ENCODE data around the gene PHACTR1.

Gene PHACTR1

DNA sequence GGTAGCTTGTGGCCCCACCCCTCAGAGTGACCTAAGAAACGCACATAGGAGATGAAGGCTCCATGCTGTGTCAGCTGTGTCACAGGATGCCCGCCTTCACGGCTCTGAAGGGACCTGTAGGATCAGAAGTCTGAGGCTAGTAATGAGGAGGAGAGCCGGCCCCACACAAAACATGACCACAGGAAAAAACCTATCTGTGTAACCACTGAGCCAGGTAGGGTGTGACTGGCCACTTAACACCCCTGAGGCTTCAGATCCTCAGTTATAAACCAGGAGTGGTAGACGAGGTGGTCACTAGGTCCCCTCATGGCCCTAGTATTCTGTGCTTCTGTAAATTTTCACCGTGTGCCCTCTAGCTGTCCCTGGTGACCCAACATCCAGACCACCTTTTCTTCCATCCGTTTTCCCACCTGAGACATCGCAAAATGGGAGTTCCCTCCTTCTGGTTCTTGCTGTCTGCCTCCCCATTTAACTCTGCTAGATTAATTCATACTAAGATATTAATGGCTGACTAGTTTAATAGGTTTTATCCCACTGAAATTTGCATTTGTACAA lies 558.9 kb downstream of the PHACTR1 start:
- no peaks in the 10 kb centered on the region for H3K36me3 ChIP-seq (ENCODE audit: control insufficient read depth, insufficient read depth, low read length)
- H3K79me2 ChIP-seq: no peaks in the 10 kb centered on the region
- H3K4me1 ChIP-seq: no peaks in the 10 kb centered on the region
- H2AFZ ChIP-seq: no peak overlapping the region
- no peak overlapping the region for H3K9ac ChIP-seq
- H3K4me3 ChIP-seq (ENCODE audit: low read depth, low read length): no peak overlapping the region
- no peak overlapping the region for H3K27ac ChIP-seq
- H3K4me2 ChIP-seq (ENCODE audit: low read length): no peak overlapping the region
- TF ChIP-seq, protein P1, sequence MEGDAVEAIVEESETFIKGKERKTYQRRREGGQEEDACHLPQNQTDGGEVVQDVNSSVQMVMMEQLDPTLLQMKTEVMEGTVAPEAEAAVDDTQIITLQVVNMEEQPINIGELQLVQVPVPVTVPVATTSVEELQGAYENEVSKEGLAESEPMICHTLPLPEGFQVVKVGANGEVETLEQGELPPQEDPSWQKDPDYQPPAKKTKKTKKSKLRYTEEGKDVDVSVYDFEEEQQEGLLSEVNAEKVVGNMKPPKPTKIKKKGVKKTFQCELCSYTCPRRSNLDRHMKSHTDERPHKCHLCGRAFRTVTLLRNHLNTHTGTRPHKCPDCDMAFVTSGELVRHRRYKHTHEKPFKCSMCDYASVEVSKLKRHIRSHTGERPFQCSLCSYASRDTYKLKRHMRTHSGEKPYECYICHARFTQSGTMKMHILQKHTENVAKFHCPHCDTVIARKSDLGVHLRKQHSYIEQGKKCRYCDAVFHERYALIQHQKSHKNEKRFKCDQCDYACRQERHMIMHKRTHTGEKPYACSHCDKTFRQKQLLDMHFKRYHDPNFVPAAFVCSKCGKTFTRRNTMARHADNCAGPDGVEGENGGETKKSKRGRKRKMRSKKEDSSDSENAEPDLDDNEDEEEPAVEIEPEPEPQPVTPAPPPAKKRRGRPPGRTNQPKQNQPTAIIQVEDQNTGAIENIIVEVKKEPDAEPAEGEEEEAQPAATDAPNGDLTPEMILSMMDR (IDR thresholded peaks at IDR 0.05): no peak
- H3K27me3 ChIP-seq (ENCODE audit: control insufficient read depth, insufficient read depth, low read length): no peaks in the 10 kb centered on the region
- H3K9me3 ChIP-seq (ENCODE audit: control insufficient read depth, low read length): no peaks in the 10 kb centered on the region

DNA sequence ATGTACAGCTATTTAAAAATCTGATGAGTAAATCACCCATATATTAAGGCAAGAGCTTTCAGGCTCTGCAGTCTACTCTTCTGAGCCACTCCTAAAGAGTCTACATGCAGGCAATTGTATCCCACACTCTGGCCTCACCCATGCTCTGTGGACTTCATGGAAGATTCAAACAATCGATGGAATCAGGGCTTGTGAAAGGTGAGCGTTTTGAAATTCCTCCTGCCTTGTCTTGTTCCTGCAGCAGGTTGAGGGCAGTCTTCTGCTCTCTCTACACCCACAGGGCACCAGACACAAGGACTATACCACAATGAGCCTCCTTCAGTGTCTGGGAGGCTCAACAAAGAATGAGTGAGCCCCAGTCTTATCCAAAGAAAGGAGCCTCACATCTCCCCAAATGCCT lies 560.7 kb downstream of the PHACTR1 start:
- Histone ChIP-seq H3K36me3 (ENCODE audit: control insufficient read depth, insufficient read depth, low read length) (no peaks in the 10 kb centered on the region), H3K27me3 (ENCODE audit: control insufficient read depth, insufficient read depth, low read length) (no peaks in the 10 kb centered on the region), H3K4me3 (ENCODE audit: low read depth, low read length) (no peak overlapping the region), H2AFZ (no peak overlapping the region), H3K79me2 (no peaks in the 10 kb centered on the region), H3K9me3 (ENCODE audit: control insufficient read depth, low read length) (no peaks in the 10 kb centered on the region), H3K9ac (no peak overlapping the region), H3K27ac (no peak overlapping the region), H3K4me2 (ENCODE audit: low read length) (no peak overlapping the region), H3K4me1 (no peaks in the 10 kb centered on the region)
- TF ChIP-seq, protein P1 (IDR thresholded peaks at IDR 0.05): no peak

DNA sequence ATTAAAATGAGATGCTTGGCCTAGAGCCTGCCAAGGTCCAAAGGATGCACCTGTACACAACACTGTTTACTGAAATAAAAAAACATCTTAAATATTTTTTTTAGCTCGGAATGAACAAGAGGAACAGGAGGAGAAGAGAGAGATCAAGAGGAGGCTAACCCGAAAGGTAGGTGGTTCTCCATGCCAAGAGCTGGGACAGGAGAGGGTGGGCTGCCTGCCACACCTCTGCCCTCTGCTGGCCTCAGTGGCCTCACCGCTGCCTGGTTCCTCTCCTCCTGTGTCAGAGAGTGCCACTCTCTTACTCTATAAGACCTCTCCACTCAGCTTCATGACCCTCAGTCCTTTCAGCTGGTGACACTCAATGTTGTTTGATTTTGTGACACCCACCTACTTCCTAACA lies 561.6 kb downstream of the PHACTR1 start:
- Histone ChIP-seq H3K36me3 (ENCODE audit: control insufficient read depth, insufficient read depth, low read length) (no peaks in the 10 kb centered on the region), H3K4me3 (ENCODE audit: low read depth, low read length) (no peak overlapping the region), H3K79me2 (no peaks in the 10 kb centered on the region), H3K9ac (no peak overlapping the region), H3K27me3 (ENCODE audit: control insufficient read depth, insufficient read depth, low read length) (no peaks in the 10 kb centered on the region), H3K4me2 (ENCODE audit: low read length) (no peak overlapping the region), H3K9me3 (ENCODE audit: control insufficient read depth, low read length) (no peaks in the 10 kb centered on the region), H3K4me1 (no peaks in the 10 kb centered on the region), H3K27ac (no peak overlapping the region), H2AFZ (no peak overlapping the region)
- TF ChIP-seq, protein P1 (IDR thresholded peaks at IDR 0.05): peak; percentile 5

DNA sequence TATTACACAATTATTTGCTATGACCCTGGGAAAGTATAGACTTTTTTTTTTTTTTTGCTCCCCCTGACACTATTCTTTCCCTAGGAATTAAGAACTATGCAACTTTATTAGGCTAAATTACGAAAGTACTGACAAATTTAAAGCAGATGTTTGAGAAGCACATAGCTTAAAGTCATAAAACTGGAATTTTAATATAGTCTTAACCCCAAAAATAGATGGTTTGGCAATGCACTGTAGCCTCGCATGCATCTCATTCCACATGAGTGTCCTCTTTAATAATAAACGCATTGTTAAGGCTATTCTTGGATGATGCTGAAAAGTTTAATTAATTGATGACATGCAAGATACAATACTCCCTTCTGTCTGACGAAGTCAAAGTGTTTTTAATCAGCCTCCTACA lies 562.4 kb downstream of the PHACTR1 start:
- Histone ChIP-seq H3K27me3 (ENCODE audit: control insufficient read depth, insufficient read depth, low read length) (no peaks in the 10 kb centered on the region), H3K36me3 (ENCODE audit: control insufficient read depth, insufficient read depth, low read length) (no peaks in the 10 kb centered on the region), H3K9ac (no peak overlapping the region), H3K4me2 (ENCODE audit: low read length) (no peak overlapping the region), H3K9me3 (ENCODE audit: control insufficient read depth, low read length) (no peaks in the 10 kb centered on the region), H3K4me3 (ENCODE audit: low read depth, low read length) (no peak overlapping the region), H2AFZ (no peak overlapping the region), H3K4me1 (no peaks in the 10 kb centered on the region), H3K27ac (no peak overlapping the region), H3K79me2 (no peaks in the 10 kb centered on the region)
- TF ChIP-seq, protein P1 (IDR thresholded peaks at IDR 0.05): no peak

DNA sequence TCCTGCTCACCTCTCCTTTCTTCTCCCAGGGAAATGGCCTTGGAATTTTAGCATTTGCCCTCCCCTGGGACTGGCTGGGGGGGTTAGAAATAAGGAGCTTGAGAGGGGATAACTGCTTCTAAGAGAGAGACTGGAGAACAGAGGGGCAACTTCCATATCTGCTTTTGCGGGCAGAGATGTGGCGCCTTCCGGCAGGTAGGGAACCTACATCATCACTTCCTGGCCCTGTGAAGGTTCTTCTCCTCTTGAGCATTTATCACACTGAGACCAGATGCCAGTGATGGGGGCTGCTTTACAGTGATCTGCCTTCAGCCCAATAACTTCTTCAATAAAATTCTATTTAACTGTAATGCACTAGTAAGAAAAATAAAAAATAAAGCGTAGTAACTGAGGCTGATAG lies 563.7 kb downstream of the PHACTR1 start:
- no peaks in the 10 kb centered on the region for H3K9me3 ChIP-seq (ENCODE audit: control insufficient read depth, low read length)
- H3K36me3 ChIP-seq (ENCODE audit: control insufficient read depth, insufficient read depth, low read length): no peaks in the 10 kb centered on the region
- H3K79me2 ChIP-seq: no peaks in the 10 kb centered on the region
- H2AFZ ChIP-seq: no peak overlapping the region
- no peak overlapping the region for H3K9ac ChIP-seq
- H3K27me3 ChIP-seq (ENCODE audit: control insufficient read depth, insufficient read depth, low read length): no peaks in the 10 kb centered on the region
- no peak overlapping the region for H3K4me2 ChIP-seq (ENCODE audit: low read length)
- H3K4me1 ChIP-seq: no peaks in the 10 kb centered on the region
- H3K4me3 ChIP-seq (ENCODE audit: low read depth, low read length): no peak overlapping the region
- H3K27ac ChIP-seq: no peak overlapping the region
- TF ChIP-seq, protein P1 (IDR thresholded peaks at IDR 0.05): no peak
